ENCODE measurements around the gene CLEC7A. TPM values are rescaled to one million over a fixed set of nuclear protein-coding genes. Genes with fewer than 3 reads are reported as not detected.

CLEC7A gene
- total RNA-seq, 2 donors from 2014 or later, result not detected

- no peak overlapping the region for H3K27ac ChIP-seq (ENCODE audit: low read depth, low read length)
- H3K4me1 Mint-ChIP-seq, result peaks cover 8% of the 10 kb centered on the region
- no peaks in the 10 kb centered on the region for H3K4me1 ChIP-seq (ENCODE audit: control insufficient read depth, insufficient read depth, low read length)
- H3K9me3 ChIP-seq (ENCODE audit: control insufficient read depth, low read length), result no peaks in the 10 kb centered on the region
- no peaks in the 10 kb centered on the region for H3K36me3 Mint-ChIP-seq (ENCODE audit: low read depth)
- H3K9me3 Mint-ChIP-seq, result peaks cover 7% of the 10 kb centered on the region
- H3K27me3 ChIP-seq (ENCODE audit: control insufficient read depth, insufficient read depth, low read length, poor library complexity, severe bottlenecking), result no peaks in the 10 kb centered on the region
- no peaks in the 10 kb centered on the region for H3K27me3 Mint-ChIP-seq (ENCODE audit: insufficient read depth)
- TF ChIP-seq, protein P1, sequence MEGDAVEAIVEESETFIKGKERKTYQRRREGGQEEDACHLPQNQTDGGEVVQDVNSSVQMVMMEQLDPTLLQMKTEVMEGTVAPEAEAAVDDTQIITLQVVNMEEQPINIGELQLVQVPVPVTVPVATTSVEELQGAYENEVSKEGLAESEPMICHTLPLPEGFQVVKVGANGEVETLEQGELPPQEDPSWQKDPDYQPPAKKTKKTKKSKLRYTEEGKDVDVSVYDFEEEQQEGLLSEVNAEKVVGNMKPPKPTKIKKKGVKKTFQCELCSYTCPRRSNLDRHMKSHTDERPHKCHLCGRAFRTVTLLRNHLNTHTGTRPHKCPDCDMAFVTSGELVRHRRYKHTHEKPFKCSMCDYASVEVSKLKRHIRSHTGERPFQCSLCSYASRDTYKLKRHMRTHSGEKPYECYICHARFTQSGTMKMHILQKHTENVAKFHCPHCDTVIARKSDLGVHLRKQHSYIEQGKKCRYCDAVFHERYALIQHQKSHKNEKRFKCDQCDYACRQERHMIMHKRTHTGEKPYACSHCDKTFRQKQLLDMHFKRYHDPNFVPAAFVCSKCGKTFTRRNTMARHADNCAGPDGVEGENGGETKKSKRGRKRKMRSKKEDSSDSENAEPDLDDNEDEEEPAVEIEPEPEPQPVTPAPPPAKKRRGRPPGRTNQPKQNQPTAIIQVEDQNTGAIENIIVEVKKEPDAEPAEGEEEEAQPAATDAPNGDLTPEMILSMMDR (conservative IDR thresholded peaks at IDR 0.05), result no peak
- H3K9ac ChIP-seq (ENCODE audit: extremely low read depth, low read length, poor library complexity, severe bottlenecking), result no peak overlapping the region
- no peak overlapping the region for H3K27ac Mint-ChIP-seq
- no peak overlapping the region for H3K4me3 Mint-ChIP-seq
- no peak for DNase-seq
- no peak overlapping the region for H3K4me3 ChIP-seq (ENCODE audit: low read length)
- 84% methylated on average over 5 of the region's 5 CpGs; no CpG with 5 or more reads in 1 of the 2 experiments for WGBS, 2 experiments (ENCODE audit: insufficient coverage in 1 of 2, insufficient read length in 1 of 2)
- no peaks in the 10 kb centered on the region for H3K36me3 ChIP-seq (ENCODE audit: control insufficient read depth, insufficient read depth, low read length)
Observed at GRCh38 chr12:10147714-10148403, 17.9 kb upstream of the CLEC7A start.

DNA sequence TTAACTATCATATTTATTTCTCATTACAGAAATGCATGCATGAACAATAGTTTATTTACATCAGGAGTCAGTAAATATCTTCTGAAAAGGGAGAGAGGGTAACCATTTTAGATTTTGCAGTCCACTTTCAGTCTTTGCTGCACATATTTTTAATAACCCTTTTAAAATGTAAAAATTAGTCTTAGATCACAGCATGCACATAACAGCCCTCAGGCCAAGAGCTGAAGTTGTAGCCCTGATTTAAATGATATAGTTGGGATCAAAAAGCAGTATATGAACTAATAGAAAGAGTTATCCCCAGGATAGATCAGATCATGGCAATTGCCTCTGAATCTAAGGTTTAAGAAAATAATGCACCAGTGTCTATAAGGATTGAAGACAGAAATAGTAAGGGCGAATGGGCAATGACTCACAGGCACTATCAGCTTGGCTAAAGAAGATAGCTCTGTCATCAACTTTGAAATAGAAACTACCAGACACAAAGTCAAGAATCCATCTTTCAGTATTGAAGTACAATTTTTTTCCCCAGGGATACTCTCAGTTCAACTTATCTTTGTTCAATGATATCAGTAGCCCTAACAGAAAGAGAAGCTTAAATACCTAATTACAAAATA, 13.1 kb upstream of the CLEC7A start:
- Mint-ChIP-seq H3K4me1 (peaks cover 14% of the 10 kb centered on the region), H3K27ac (no peak overlapping the region), H3K9me3 (peaks cover 7% of the 10 kb centered on the region), H3K27me3 (ENCODE audit: insufficient read depth) (no peaks in the 10 kb centered on the region), H3K36me3 (ENCODE audit: low read depth) (no peaks in the 10 kb centered on the region), H3K4me3 (no peak overlapping the region)
- Histone ChIP-seq H3K27ac (ENCODE audit: low read depth, low read length) (no peak overlapping the region), H3K36me3 (ENCODE audit: control insufficient read depth, insufficient read depth, low read length) (no peaks in the 10 kb centered on the region), H3K9me3 (ENCODE audit: control insufficient read depth, low read length) (no peaks in the 10 kb centered on the region), H3K4me3 (ENCODE audit: low read length) (no peak overlapping the region), H3K4me1 (ENCODE audit: control insufficient read depth, insufficient read depth, low read length) (no peaks in the 10 kb centered on the region), H3K9ac (ENCODE audit: extremely low read depth, low read length, poor library complexity, severe bottlenecking) (no peak overlapping the region), H3K27me3 (ENCODE audit: control insufficient read depth, insufficient read depth, low read length, poor library complexity, severe bottlenecking) (no peaks in the 10 kb centered on the region)
- DNase-seq, result no peak
- 0% methylated on average over 1 of the region's 1 CpG; no CpG with 5 or more reads in 1 of the 2 experiments for WGBS, 2 experiments (ENCODE audit: insufficient coverage in 1 of 2, insufficient read length in 1 of 2)
- TF ChIP-seq, protein P1 (conservative IDR thresholded peaks at IDR 0.05), result no peak

DNA sequence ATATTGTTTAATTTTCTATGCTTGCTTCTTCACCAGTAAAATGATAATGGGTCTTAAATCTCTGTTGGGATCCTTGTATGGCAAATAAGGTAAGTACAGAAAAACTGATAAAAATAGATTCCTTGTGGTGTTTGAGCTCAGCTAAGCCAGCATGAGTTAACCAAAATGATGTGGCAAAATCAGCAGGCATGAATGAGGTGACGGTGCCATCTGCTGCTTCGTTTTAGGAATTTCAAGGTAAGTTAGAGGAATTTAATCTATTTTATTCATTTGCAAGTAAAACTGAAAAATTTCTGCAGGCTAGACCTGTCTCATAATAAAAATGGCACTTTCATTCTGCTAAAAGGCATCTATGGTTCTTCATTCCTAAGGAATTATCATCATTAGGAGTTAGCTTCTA, 10.0 kb upstream of the CLEC7A start:
- H3K4me1 Mint-ChIP-seq, result peaks cover 14% of the 10 kb centered on the region

More for the DNA sequence above, 10.0 kb upstream of the CLEC7A start:
- no peak overlapping the region for H3K4me3 Mint-ChIP-seq
- DNase-seq, result peak; percentile 76
- WGBS, 2 experiments (ENCODE audit: insufficient coverage in 1 of 2, insufficient read length in 1 of 2), result 7 to 8% methylated on average over 2 of the region's 2 CpGs
- Histone ChIP-seq H3K9ac (ENCODE audit: extremely low read depth, low read length, poor library complexity, severe bottlenecking) (no peak overlapping the region), H3K4me1 (ENCODE audit: control insufficient read depth, insufficient read depth, low read length) (no peaks in the 10 kb centered on the region), H3K4me3 (ENCODE audit: low read length) (no peak overlapping the region), H3K9me3 (ENCODE audit: control insufficient read depth, low read length) (no peaks in the 10 kb centered on the region), H3K27ac (ENCODE audit: low read depth, low read length) (no peak overlapping the region), H3K36me3 (ENCODE audit: control insufficient read depth, insufficient read depth, low read length) (no peaks in the 10 kb centered on the region), H3K27me3 (ENCODE audit: control insufficient read depth, insufficient read depth, low read length, poor library complexity, severe bottlenecking) (no peaks in the 10 kb centered on the region)
- H3K9me3 Mint-ChIP-seq, result peaks cover 4% of the 10 kb centered on the region
- H3K36me3 Mint-ChIP-seq (ENCODE audit: low read depth), result no peaks in the 10 kb centered on the region
- H3K27me3 Mint-ChIP-seq (ENCODE audit: insufficient read depth), result no peaks in the 10 kb centered on the region
- TF ChIP-seq, protein P1 (conservative IDR thresholded peaks at IDR 0.05), result peak; percentile 99
- no peak overlapping the region for H3K27ac Mint-ChIP-seq

Data from endodermal cell (in vitro differentiated cells).